K562 (cell line): Measurements from ENCODE around the gene RDH13. TPM values are rescaled to one million over a fixed set of nuclear protein-coding genes. Genes with fewer than 3 reads are reported as not detected.

Experiments used
- ARID1B ChIP-seq: fragments of 450-650 bp; IDR thresholded peaks from 2 replicates; pipeline ENCODE4 v1.6.1; 2016; ENCODE audit warnings: antibody characterized with exemption, mild to moderate bottlenecking, inconsistent platforms
- BRD9 ChIP-seq: fragments of 450-650 bp; IDR thresholded peaks from 2 replicates; pipeline ENCODE4 v1.6.1; 2018; ENCODE audit warnings: low read depth; ENCODE audit not compliant: partially characterized antibody
- CBX1 ChIP-seq: sonication (generic); IDR thresholded peaks from 2 replicates; pipeline ENCODE4 v1.6.1; 2016; ENCODE audit warnings: antibody characterized with exemption, low read depth, mild to moderate bottlenecking
- GMEB1 ChIP-seq: fragments of 250-450 bp; sonication (Bioruptor Pico); IDR thresholded peaks from 2 replicates; pipeline ENCODE4 v1.4.0; 2020; ENCODE audit warnings: mild to moderate bottlenecking
- HNRNPL ChIP-seq: fragments of 200-400 bp; formaldehyde crosslinking; IDR thresholded peaks from 2 replicates; pipeline ENCODE4 v1.6.1; 2017; ENCODE audit warnings: low read depth, mild to moderate bottlenecking, low read length
- LEF1 ChIP-seq: fragments of 450-650 bp; IDR thresholded peaks from 2 replicates; pipeline ENCODE4 v1.6.1; 2016; ENCODE audit warnings: mild to moderate bottlenecking
- NR1H2 ChIP-seq: sonication (generic); formaldehyde crosslinking; IDR thresholded peaks from 2 replicates; pipeline ENCODE4 v1.4.0; 2020; ENCODE audit warnings: mild to moderate bottlenecking, missing genetic modification reagents
- PCBP2 ChIP-seq: fragments of 200-400 bp; formaldehyde crosslinking; IDR thresholded peaks from 2 replicates; pipeline ENCODE4 v1.6.1; 2018; ENCODE audit warnings: low read length, low read depth, mild to moderate bottlenecking, moderate library complexity; ENCODE audit not compliant: poor library complexity, severe bottlenecking
- PRMT5 ChIP-seq: sonication (generic); formaldehyde crosslinking; IDR thresholded peaks from 2 replicates; pipeline ENCODE4 v1.5.0; 2020; ENCODE audit warnings: missing genetic modification reagents
- RBFOX2 ChIP-seq: fragments of 200-400 bp; formaldehyde crosslinking; IDR thresholded peaks from 2 replicates; pipeline ENCODE4 v1.6.1; 2017; ENCODE audit warnings: low read depth, mild to moderate bottlenecking, low read length, moderate library complexity
- RBM14 ChIP-seq: fragments of 200-400 bp; formaldehyde crosslinking; IDR thresholded peaks from 2 replicates; pipeline ENCODE4 v1.6.1; 2018; ENCODE audit warnings: low read depth, mild to moderate bottlenecking, low read length, moderate library complexity, borderline replicate concordance; ENCODE audit not compliant: insufficient read depth
- RBM25 ChIP-seq: fragments of 200-400 bp; formaldehyde crosslinking; IDR thresholded peaks from 2 replicates; pipeline ENCODE4 v1.6.1; 2018; ENCODE audit warnings: low read length, low read depth, moderate library complexity; ENCODE audit not compliant: severe bottlenecking
- SRSF7 ChIP-seq: fragments of 200-400 bp; formaldehyde crosslinking; optimal IDR thresholded peaks from 2 replicates; pipeline ENCODE3; 2017; ENCODE audit warnings: mild to moderate bottlenecking, low read depth, low read length
- TEAD1 ChIP-seq, 2 experiments: fragments of 450-650 bp in 1 of 2; sonication (generic) in 1 of 2; formaldehyde crosslinking; IDR thresholded peaks; 2 replicates each; pipeline versions ENCODE4 v1.4.0 to v1.8.0; 2020 to 2022; ENCODE audit warnings: mild to moderate bottlenecking in 2 of 2, missing genetic modification reagents in 1 of 2
- TEAD4 ChIP-seq, 2 experiments: sonication (generic) in 1 of 2; formaldehyde crosslinking in 1 of 2; IDR thresholded peaks; 2 replicates each; pipeline versions ENCODE4 v1.6.1 to v1.8.0; 2012 to 2022; ENCODE audit warnings: borderline replicate concordance in 1 of 2, inconsistent platforms in 1 of 2, low read length in 1 of 2, mild to moderate bottlenecking in 1 of 2, missing genetic modification reagents in 1 of 2
- TGIF2 ChIP-seq: sonication (generic); formaldehyde crosslinking; IDR thresholded peaks from 2 replicates; pipeline ENCODE4 v1.8.1; 2022; ENCODE audit warnings: mild to moderate bottlenecking, missing genetic modification reagents, moderate library complexity
- THRA ChIP-seq: fragments of 450-650 bp; IDR thresholded peaks from 2 replicates; pipeline ENCODE4 v1.6.1; 2017; ENCODE audit warnings: mild to moderate bottlenecking, moderate library complexity
- ZNF239 ChIP-seq: fragments of 250-450 bp; sonication (Bioruptor Pico); IDR thresholded peaks from 2 replicates; pipeline ENCODE4 v1.4.0; 2020; ENCODE audit warnings: mild to moderate bottlenecking
- ZNF717 ChIP-seq: fragments of 250-450 bp; sonication (Bioruptor Pico); IDR thresholded peaks from 2 replicates; pipeline ENCODE4 v1.5.0; 2021
- polyA plus RNA-seq, 8 experiments: library from polyadenylated mRNA; depleted of rRNA in 4 of 8; stranded (reverse) in 5 of 8; unstranded in 3 of 8; fragments of >200 nt; fragmentation: Nextera tagmentation in 2 of 8; fragmentation: Illumina TruSeq in 1 of 8; extraction: Ambion mirVana in 2 of 8; extraction: Trizol in 1 of 8; gene quantifications; 2 replicates each; pipeline versions ENCODE4 v1.2.1 to v1.2.3, GENCODE V29; 2011 to 2014; ENCODE audit warnings: inconsistent platforms in 1 of 8, missing spikeins in 1 of 8
- total RNA-seq, 7 experiments: library from RNA; depleted of rRNA in 6 of 7; stranded (reverse); fragments of >200 nt in 6 of 7; fragmentation: Illumina TruSeq in 2 of 7; extraction: Trizol in 2 of 7; gene quantifications; 2 replicates each; pipeline versions ENCODE4 v1.2.1 to v1.2.3, GENCODE V29; 2011 to 2021; ENCODE audit warnings: low replicate concordance in 1 of 7
- TF ChIP-seq, protein P1 (sequence below): fragments of 450-650 bp; IDR thresholded peaks from 2 replicates; pipeline ENCODE4 v1.6.1; 2017; ENCODE audit warnings: antibody characterized with exemption, mild to moderate bottlenecking

RDH13 gene
- total and polyA plus RNA-seq, 9 of the 15 experiments (the other 6 are each of a cell fraction or from before 2014, with no cell fraction given) = 7.5 to 70.3 (median 39.5) TPM

DNA sequence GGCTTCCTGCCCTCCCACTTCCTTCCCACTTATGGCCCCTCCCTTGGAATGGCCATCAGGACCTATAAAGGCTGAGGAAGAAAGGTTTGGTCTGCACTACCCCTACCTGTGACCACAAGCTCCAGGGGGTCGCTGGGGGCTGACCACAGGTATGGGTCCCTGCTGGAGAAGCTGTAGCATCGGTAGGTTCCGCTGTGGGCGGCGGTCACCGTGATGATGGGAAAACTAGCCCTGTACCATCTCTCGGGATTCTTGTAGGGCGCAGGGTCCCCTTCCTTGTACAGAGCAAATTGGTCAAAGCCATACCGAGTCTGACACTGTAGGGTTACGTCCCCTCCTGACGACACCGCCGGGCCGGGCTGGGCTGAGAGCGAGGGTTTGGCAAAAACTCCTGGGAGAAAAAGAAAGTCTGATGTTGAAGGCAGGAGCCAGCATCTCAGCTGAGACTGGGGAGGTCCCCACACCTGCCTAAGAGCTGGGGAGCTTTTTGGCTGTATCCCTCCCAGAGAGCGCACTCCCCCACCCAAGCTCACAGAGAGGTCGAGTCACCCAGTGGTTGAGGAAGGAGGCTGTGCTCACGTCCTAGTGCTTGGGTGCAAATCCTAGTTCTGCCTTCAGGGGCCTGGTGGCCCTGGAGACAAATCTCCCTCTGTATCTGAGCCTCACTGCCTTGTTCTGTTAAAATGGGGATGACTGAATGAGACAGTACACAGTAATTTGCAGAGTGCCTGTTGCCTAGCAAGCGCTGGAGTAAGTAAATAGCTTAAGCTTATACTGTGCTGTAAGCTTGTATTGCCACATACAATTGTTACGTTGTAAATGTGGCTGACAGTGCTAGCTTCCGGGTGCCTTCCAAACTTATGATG is 35.2 kb downstream of the RDH13 start (continued):
- TF ChIP-seq THRA = no peak
- no peak for TF ChIP-seq HNRNPL
- no peak for TF ChIP-seq RBM14
- no peak for TF ChIP-seq TGIF2 (CRISPR knock-in tag)
- TF ChIP-seq SRSF7 = no peak
- no peak for TF ChIP-seq LEF1
- TF ChIP-seq ZNF717 (CRISPR knock-in tag) = no peak
- no peak for TF ChIP-seq PRMT5 (CRISPR knock-in tag)
- TF ChIP-seq NR1H2 (CRISPR knock-in tag) = 0 out of 2 replicates have a peak, but pooled peaks have one; percentile 35
- TF ChIP-seq, protein P1, sequence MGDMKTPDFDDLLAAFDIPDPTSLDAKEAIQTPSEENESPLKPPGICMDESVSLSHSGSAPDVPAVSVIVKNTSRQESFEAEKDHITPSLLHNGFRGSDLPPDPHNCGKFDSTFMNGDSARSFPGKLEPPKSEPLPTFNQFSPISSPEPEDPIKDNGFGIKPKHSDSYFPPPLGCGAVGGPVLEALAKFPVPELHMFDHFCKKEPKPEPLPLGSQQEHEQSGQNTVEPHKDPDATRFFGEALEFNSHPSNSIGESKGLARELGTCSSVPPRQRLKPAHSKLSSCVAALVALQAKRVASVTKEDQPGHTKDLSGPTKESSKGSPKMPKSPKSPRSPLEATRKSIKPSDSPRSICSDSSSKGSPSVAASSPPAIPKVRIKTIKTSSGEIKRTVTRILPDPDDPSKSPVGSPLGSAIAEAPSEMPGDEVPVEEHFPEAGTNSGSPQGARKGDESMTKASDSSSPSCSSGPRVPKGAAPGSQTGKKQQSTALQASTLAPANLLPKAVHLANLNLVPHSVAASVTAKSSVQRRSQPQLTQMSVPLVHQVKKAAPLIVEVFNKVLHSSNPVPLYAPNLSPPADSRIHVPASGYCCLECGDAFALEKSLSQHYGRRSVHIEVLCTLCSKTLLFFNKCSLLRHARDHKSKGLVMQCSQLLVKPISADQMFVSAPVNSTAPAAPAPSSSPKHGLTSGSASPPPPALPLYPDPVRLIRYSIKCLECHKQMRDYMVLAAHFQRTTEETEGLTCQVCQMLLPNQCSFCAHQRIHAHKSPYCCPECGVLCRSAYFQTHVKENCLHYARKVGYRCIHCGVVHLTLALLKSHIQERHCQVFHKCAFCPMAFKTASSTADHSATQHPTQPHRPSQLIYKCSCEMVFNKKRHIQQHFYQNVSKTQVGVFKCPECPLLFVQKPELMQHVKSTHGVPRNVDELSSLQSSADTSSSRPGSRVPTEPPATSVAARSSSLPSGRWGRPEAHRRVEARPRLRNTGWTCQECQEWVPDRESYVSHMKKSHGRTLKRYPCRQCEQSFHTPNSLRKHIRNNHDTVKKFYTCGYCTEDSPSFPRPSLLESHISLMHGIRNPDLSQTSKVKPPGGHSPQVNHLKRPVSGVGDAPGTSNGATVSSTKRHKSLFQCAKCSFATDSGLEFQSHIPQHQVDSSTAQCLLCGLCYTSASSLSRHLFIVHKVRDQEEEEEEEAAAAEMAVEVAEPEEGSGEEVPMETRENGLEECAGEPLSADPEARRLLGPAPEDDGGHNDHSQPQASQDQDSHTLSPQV = 0 out of 2 replicates have a peak, but pooled peaks have one; percentile 44
- TF ChIP-seq TEAD1 (CRISPR knock-in tag; IDR thresholded peaks at IDR 0.05) = peak in 1 of 2 experiments; percentile 52; a peak in 1 of 4 replicates
- TF ChIP-seq GMEB1 = no peak
- no peak for TF ChIP-seq BRD9
- TF ChIP-seq RBM25 = peak; percentile 58
- no peak for TF ChIP-seq TEAD4 (IDR thresholded peaks at IDR 0.05; ENCODE audit: low read length)
- TF ChIP-seq TEAD4 (CRISPR knock-in tag; IDR thresholded peaks at IDR 0.05; ENCODE audit: borderline replicate concordance) = no peak
- TF ChIP-seq ZNF239 (CRISPR knock-in tag) = no peak
- peak; percentile 77 for TF ChIP-seq RBFOX2
- no peak for TF ChIP-seq PCBP2
- no peak for TF ChIP-seq CBX1
- no peak; the same call in 1 of the 2 replicates for TF ChIP-seq ARID1B
